ENCODE measurements around the gene RASA3.

RASA3 gene

DNA sequence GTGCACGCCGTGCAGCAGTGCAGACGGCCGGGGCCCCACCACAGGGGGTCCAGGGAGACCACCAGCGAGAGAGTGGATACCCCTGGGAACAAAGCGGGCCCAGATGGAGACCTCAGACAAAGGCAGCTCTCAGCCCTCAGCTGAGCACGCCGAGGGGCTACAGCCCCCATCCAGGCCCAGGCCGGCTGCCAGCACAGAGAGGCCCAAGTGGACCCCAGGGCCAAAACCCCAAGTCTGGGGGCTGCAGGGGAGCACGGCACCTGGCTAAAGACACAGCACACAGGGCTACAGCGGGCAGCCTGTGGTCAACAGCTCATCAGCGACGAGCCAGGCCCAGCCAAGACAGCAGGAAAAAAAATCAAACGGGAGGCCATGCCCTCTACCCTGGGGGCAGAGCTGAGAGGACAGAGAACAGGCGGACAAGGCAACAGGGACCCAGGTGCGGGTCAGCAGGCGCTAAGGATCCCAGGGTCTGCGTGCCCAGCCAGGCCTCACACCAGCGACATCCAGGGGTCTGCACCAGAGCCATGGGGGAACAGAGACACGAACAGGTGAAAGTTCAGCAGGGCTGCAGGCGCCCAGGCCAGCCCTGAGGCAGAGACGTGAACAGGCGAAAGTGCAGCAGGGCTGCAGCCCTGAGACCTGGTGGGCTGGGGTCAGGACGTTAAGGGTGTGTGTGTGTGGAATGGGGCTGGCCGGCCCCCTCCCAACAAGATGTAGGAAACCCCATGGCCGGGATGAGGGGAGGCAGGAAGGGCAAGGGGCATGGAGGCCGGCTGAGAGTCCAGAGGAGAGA, 34.3 kb downstream of the RASA3 start:
- DNase-seq: no peak

DNA sequence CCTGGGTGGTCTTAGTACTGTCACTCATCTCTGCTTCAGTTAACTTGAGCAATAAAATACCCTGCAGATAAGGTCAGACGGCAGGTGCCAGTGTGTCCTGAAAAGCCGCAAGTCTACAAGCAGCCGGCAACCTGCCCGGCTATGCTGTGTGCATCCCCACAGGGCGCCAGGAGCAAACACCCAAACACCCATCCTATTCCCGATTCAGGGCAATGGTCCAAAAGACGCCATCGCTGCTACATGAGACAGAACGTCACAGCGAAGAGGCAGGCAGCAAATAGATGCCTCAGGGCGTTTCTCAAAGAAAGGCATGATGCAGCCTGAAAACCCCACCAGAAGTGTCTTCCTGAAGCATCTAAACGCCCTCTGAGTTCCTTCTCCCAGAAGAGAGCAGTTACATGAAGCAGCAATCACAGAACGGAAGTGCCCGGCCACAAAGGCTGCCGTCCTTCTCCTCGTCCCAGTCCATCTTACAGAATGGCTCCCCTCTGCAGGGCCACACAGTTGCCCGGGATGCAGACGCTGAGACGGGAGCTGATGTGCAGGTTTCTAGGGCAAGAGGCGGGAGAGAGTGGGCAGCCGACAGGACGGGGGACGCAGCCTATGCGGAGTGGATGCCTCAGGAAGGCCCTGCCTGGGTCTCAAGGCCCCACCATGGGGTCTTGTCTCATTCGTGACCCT, 35.1 kb downstream of the RASA3 start:
- no peak for DNase-seq

- no peak for DNase-seq
Measured at GRCh38 chr13:114096811-114097211, 35.6 kb downstream of the RASA3 start.

DNA sequence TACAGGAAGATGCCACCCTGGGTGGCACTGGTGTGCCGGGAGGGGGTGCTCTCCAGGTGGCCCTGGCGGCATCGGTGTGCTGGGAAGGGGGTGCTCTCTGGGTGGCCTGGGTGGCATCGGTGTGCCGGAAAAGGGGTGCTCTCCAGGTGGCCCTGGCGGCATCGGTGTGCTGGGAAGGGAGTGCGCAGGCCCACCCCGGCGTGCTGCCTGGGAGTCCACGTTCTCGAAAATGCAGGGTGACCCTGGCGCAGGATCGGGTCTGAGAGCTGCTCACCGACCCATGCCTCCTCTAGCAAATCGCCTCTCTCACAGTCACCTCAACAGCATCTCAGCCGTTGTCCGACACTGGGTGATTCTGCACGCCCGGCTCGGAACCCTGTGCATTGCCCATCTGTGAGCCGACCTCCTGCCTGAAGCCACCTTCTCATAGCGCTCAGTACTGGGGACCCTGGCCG, 36.4 kb downstream of the RASA3 start:
- no peak for DNase-seq

GRCh38 chr13:114095486-114095885, 36.9 kb downstream of the RASA3 start:
- no peak for DNase-seq

GRCh38 chr13:114093118-114093517, 39.3 kb downstream of the RASA3 start:
- DNase-seq: no peak

GRCh38 chr13:114092468-114092867, 40.0 kb downstream of the RASA3 start:
- no peak for DNase-seq

GRCh38 chr13:114090476-114090875, 41.9 kb downstream of the RASA3 start:
- no peak for DNase-seq

GRCh38 chr13:114089751-114090400, 42.5 kb downstream of the RASA3 start:
- no peak for DNase-seq

DNA sequence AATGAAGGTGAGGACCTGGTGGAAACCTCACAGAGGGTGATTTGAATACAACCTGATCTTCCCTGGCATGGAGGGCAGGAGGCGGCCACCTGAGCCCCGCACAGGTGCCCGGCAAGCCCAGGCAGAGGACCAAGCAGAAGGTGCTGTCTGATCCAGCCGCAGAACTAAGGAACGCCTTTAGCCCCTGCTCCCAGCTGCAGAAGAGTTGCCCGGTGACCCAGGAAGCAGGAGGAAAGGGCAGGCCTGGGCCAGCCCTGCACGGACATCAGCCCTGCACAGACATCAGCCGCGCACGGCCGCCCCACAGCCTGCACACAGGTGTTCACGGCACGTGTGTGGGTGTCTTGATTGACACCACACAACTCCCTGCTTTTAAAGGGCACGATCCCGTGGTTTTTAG, 43.1 kb downstream of the RASA3 start:
- DNase-seq: no peak

- DNase-seq: no peak
Measured at GRCh38 chr13:114088863-114089262, 43.6 kb downstream of the RASA3 start.

DNA sequence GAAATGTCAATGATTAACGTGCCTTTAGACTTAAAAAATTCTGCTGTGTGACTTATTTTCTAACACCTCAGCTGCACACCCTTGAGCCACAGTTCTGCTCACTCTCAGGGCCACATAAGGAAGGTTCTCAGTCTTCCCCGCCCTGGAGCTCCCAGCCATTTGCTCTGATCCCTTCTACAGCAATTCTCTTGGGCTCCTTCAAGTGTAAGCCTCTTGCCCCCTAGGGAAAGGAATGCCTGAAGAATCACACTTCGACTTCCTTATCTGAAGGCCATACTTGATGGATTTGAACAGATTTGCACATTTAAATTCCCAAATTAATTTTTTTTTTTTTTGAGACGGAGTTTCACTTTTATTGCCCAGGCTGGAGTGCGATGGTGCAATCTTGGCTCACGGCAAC, 44.2 kb downstream of the RASA3 start:
- DNase-seq: no peak

DNA sequence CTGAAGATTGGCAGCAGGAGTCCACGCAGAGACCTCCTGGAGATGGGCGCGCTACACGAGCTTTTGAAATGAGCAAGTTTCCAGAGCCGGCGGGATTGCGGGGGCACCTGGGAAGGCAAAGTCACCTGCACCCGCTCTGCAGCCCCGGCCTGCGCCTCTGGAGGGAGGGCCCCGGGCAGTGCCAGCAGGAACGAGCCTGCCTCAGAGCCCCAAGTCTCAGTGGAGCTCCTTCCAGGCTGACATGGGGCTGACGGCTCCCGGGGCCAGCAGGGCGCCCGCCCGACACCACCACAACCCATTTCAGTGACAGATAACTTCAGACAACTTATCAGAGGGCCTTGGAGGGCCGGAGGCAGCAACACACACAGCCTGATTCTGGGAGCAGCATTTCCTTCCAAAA, 45.0 kb downstream of the RASA3 start:
- no peak for DNase-seq

- DNase-seq: no peak
Measured at GRCh38 chr13:114082849-114083645, 49.4 kb downstream of the RASA3 start.

- no peak for DNase-seq
Measured at GRCh38 chr13:114081761-114082681, 50.4 kb downstream of the RASA3 start.

- DNase-seq: no peak
Measured at GRCh38 chr13:114080739-114081561, 51.5 kb downstream of the RASA3 start.

DNA sequence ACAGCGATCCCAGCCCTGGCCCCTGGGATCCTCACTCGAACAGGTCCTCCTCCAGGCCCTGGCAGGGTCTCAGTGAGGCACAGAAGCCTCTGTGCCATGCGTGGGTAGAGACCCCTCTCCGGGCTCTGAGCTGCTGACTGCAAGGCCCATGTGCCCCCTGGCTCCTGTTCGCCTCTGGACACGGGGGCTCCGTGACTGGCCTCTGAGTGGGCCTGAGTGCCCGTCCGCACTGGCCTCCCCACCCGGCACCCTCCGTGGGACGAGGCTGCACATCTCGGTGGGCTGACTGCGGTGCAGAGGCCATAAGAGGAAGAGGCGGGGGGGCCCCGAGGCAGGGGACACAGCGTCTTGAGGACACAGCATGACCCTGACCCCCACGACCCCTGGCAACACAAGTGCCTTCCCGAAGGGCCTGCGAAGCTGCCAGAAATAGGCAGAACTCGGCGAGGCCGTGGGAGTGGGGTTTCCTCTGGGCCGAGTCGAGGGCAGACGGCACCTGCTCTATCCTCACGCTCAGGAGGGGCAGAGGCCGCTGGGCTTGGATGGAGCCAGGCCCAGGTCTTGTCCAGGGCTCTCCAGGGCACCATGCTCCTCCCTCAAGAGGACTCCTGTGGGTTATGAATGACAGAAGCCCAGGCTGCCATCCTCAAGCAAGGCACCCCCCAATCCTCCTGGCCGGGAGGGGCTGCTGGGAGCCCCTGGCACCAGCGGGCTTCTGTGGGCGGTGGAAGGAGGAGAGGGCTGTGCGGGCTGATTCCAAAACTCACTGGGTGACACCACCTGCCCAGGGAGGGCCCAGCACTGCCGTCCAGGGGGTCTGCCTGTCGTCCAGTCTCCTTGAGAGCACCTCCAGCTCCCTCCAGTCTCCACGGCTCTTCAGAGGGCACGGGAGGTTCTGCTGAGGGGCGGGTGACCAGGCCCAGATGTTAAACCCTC, 52.6 kb downstream of the RASA3 start:
- DNase-seq: no peak

GRCh38 chr13:114078461-114079451, 53.7 kb downstream of the RASA3 start:
- DNase-seq: no peak

DNA sequence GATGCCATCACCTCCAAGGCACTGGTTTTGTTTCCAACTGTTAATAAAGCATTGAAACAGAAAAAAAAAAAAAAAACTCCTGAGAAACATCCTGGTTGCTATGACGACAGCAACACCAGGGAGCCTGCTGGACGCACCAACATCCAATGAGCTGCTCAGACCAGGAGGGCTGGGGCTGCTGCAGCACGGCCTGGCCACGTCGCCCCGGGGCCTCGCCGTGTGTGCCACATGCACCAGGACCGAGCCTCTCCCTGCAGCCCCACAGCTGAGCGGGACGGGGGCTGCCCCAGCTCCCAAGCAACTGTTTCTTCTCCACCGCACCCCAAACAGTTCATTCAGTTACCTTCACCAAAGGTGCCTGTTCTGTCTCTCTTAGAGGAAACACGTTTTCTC, 54.5 kb downstream of the RASA3 start:
- DNase-seq: no peak
